NCI-H1436 (cell line): Measurements from ENCODE around the gene NT5C2.
"Not testable (repeated sequence)": the region's sequence is repeated elsewhere in the genome, so short reads cannot be mapped to it uniquely, and the experiment has no call there.

ENCODE experiments used
- DNase-seq: peaks from one replicate; lab custom pipeline; 2025; lab: John Stamatoyannopoulos, UW

Gene NT5C2

GRCh38 chr10:103163766-103164403 lies 29.2 kb downstream of the NT5C2 start:
- DNase-seq: not testable (repeated sequence)

DNA sequence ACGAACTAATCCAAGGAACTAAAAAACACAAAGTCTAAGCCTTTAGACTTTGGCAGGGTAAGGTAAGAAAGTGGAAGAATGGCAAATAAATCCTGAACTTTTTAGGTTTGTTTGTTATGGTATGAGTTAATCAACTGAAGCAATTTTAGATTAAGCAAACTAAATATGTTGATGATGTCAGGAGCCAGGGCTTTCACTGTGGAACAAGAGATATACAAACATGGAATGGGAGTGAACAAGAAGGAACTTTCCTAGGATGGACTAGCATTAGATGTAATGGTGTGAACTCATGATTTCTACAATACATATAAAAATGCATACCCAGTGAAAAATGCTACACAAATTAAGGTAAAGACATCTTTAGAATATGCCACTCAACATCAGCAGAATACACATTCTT lies 35.8 kb downstream of the NT5C2 start:
- DNase-seq: no peak

GRCh38 chr10:103155471-103156085 lies 37.5 kb downstream of the NT5C2 start:
- no peak for DNase-seq

- DNase-seq: no peak
These were observed 38.4 kb downstream of the NT5C2 start for GRCh38 chr10:103154521-103155299.

DNA sequence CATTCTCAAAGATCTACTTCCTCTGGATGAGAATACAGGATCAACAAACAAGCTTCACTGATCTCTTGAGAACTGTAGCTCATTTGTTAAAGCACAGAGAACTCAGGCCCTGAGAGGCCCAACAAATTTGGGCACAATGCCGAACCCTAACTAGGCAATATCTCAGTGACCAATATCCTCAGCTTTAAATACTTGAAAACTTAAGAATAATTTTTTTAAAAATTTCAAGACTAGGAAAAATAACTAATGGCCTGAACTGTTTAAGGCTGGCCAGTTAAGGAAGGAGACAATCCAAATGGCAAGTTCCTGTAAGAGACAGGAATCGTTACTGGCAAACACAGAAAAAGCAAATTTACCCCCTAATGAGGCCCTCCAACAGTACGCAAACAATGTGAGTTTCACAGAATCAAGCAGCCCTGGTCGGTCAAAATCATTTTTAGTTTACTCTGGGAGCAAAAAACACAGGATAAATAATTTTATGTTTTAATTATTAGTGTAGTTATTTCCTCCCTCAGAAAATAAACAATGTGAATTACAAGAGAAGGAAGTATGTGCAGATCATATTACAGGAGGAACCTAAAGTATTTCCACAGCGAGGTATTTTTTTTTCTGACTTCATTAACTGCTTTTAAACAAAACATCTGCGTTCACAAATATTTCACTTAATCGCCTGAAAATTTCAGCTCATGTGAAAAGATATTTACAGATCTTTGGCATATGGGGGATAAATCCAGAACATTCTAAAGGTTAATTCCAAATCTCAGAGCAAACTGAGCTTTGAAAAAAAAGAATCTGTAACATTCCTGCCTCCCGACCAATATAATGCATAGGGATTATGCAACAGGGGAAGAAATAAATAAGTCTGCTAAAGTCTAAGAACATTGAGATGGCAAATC lies 39.5 kb downstream of the NT5C2 start:
- no peak for DNase-seq

DNA sequence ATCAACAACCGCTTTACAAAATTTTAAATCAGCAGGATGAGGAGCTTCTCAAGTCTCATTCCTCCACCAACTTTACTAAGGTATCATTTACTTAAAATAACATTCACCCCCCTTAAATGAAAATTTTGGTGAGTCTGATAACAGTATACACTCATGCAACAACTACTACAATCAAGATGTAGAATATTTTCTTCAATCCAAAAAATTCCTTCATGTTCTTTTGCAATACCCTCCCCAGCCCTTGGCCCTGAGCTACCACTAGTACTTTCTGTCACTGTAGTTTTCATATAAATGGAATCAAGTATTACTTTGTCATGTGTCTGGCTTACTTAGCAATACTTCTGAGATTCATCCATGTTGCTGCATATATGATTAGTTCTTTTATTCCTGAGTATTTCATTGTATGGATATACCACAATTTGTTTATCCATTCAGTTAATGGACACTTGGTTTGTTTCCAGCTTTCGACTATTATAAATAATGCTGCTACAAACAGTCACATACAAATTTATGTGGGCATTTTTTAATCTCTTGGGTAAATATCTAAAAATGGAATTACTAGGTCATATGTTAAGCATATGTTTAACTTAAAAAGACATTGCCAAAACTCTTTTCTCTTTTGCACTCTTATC lies 43.0 kb downstream of the NT5C2 start:
- no peak for DNase-seq

DNA sequence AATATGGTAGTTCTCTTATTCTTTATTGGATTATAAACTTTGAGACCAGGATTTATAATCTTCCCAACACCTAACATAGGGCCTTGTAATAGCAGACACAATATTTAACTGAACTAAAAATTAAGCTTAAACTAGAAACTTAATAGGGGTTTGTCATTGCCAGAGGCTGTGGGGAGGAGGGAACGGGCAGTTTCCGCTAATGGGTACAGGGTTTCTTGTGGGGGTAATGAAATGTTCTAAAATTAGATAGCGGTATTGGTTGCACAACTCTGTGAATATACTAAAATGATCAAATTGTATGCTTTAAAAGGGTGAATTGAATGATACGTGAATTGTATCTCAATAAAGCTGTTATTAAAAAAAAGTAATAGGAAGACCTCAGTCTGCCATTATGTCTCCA lies 45.4 kb downstream of the NT5C2 start:
- DNase-seq: no peak

DNA sequence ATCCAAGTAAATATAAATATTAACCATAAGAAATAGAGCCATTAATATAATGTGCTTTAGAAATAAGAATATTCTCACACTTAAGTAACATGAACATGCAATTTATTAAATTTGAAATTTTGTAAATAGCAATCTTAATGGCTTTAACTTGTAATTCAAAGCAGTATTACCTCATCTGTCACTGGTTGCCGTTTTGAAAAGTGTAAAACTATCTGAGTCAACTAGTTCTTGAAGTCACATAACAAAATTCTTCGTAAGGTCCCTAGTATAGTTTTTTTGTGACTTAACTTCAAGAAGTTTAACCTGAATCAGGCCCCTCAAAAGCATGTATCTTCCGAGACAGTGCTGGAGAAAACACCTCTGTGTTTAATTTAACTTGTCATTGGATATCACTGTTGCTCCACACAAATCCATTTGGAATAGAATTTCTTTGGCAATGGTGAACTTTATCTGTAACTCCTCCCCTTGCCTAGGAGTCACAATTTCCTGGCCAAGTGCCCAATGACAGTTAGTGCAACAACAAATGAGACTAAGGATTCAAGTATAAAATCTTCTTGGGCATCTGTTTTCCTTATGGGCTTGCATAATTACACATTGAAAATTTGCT lies 47.1 kb downstream of the NT5C2 start:
- DNase-seq: no peak

- DNase-seq: no peak
These were observed 48.0 kb downstream of the NT5C2 start for GRCh38 chr10:103145046-103145445.

GRCh38 chr10:103144041-103144440 lies 49.0 kb downstream of the NT5C2 start:
- no peak for DNase-seq

DNA sequence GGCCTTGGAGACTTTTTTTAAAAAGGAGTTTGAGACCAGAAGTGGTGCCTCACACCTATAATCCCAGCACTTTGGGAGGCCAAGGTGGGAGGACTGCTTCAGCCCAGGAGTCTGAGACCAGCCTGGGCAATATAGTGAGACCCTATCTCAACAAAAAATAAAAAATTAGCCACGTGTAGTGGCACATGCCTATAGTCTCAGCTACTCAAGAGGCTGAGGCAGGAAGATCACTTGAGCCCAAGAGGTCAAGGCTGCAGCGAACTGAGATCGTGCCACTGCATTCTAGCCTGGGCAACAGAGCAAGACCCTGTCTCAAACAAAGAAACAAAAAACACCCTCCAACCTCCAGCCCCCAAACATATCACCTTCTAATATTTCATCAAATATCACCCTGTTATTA lies 49.4 kb downstream of the NT5C2 start:
- not testable (repeated sequence) for DNase-seq

DNA sequence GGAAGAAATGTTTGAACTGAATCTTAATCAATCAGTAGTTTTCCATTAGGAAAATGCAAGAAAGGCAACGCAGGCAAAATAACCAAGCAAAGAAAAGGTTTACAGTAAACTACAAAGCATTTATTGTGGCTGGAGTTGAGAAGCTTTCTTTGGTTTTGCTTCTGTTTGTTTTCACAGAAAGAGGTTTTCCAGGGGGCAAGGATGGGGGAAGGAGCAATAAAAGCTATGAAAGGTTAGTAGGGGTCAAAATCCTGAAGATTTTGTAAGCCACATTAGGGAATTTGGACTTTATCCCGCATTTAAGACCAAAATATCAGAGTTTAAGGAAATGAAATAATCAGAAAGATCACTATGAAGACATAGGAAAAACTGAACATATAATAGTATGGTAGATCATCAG lies 51.1 kb downstream of the NT5C2 start:
- no peak for DNase-seq

DNA sequence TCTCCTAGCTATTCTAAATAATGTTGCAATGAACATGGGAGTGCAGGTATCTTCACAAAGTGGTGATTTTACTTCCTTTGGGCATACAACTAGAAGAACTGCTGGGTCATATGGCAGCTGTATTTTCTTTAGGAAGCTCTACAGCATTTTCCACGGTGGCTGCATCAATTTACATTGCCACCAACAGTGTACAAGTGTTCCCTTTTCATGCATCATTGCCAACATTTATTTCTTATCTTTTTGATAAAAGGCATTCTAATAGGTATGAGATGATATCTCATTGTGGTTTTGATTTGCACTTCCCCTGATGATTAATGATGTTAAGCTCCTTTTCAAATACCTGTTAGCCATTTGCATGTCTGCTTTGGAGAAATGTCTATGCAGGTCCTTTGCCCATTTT lies 52.6 kb downstream of the NT5C2 start:
- DNase-seq: no peak

- no peak for DNase-seq
These were observed 53.3 kb downstream of the NT5C2 start for GRCh38 chr10:103139803-103140202.

DNA sequence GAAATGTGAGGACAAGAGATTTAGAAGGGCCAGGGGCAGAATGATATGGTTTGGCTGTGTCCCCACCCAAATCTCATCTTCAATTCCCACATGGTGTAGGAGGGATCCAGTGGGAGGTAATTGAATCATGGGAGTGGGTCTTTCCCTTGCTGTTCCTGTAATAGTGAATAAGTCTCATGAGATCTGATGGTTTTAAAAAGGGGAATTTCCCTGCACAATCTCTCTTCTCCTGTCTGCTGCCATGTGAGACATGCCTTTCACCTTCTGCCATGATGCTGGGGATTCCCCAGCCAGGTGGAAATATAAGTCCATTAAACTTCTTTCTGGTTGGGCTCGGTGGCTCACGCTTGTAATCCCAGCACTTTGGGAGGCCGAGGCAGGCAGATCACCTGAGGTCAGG lies 57.9 kb downstream of the NT5C2 start:
- not testable (repeated sequence) for DNase-seq

GRCh38 chr10:103130910-103131309 lies 62.2 kb downstream of the NT5C2 start:
- DNase-seq: no peak

DNA sequence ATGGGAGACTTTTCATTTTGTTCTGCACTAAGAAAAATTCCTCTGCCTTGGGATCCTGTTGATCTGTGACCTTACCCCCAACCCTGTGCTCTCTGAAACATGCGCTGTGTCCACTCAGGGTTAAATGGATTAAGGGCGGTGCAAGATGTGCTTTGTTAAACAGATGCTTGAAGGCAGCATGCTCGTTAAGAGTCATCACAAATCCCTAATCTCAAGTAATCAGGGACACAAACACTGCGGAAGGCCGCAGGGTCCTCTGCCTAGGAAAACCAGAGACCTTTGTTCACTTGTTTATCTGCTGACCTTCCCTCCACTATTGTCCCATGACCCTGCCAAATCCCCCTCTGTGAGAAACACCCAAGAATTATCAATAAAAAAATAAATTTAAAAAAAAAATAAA lies 62.9 kb downstream of the NT5C2 start:
- not testable (repeated sequence) for DNase-seq

- DNase-seq: no peak
These were observed 65.8 kb downstream of the NT5C2 start for GRCh38 chr10:103127241-103127640.

DNA sequence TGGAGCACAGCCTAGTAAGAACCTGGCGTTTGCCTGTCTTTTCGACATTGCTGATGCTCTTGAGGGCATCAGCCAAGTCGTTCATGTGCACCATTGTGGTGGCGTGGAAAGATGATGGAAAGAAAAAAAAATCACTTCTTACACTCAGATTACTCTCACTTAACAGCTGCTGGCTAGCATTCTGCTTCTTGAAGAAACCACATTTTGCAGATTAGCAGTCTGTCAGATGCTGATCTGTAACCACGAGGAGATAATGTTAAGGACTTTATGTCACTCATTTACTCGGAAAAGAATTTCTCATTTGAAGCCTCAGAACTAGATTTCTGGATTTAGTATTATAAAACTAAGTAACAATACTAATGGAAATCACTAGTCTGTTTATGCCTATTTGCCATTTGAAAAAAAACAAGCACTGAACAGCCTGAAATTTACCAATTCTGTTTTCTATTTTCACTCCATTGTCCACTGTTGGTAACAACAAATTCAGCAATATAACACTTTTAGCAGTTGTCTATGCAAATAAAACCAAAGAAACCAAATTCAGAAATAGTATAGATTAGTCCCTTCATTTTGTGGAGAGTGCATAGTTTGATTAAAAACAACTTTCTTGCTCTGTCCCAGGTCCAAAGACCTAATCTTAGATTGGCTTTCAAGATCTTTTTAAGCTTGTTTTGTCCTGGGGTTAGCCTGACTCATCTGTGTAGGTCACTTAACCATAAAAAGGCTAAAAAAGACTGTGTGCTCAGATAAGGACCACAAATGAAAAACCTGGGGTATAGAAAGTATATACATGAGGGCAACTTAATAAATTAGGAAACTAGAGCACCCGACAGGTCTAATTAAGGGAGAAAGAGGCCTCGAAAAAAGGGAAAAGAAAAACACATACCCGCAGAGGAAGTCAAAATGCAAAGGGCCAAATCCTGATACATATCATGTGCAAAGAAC lies 67.5 kb downstream of the NT5C2 start:
- no peak for DNase-seq

GRCh38 chr10:103124420-103125096 lies 68.5 kb downstream of the NT5C2 start:
- DNase-seq: no peak
